A549 treated with CpdA at 1 μM for 4 hours (cell line): Measurements from ENCODE around the gene ADPRHL1. TPM values are rescaled to one million over a fixed set of nuclear protein-coding genes. Genes with fewer than 3 reads are reported as not detected.

Source experiments
- total RNA-seq: library from RNA; stranded (reverse); fragments of 200-300 nt; extraction: Qiagen RNA extraction; gene quantifications from 5 replicates; pipeline ENCODE4 v1.2.3, GENCODE V29; 2022; ENCODE audit warnings: low read depth

The ADPRHL1 gene
- total RNA-seq = 11.1 to 13.5 TPM (median 11.7 TPM) in 5 replicates

GRCh38 chr13:113452942-113453901, at the start of gene ADPRHL1:
TSS of gene ADPRHL1 (minus strand) at chr13:113453488. CDS start at chr13:113453437, 51 bp downstream.

GRCh38 chr13:113490496-113491417, 37.5 kb upstream of the ADPRHL1 start, which contains the start of gene DCUN1D2:
TSS of gene DCUN1D2 (minus strand) at chr13:113490711. CDS start at chr13:113490669, 42 bp downstream.

Other genes with a start within 250 kb of the ADPRHL1 start
- gene PCID2, start 244.8 kb downstream of the ADPRHL1 start, total RNA-seq = 42.1 to 45.3 TPM (median 42.5 TPM) in 5 replicates
- 50.7 to 69.5 TPM (median 54.8 TPM) in 5 replicates for gene CUL4A, start 243.9 kb downstream of the ADPRHL1 start, total RNA-seq
- 74.4 to 90.3 TPM (median 88.9 TPM) in 5 replicates for gene LAMP1, start 156.2 kb downstream of the ADPRHL1 start, total RNA-seq
- gene GRTP1, start 89.4 kb downstream of the ADPRHL1 start, total RNA-seq = 1.2 to 1.7 TPM (median 1.4 TPM) in 5 replicates
- gene DCUN1D2, start 37.2 kb upstream of the ADPRHL1 start, total RNA-seq = 8.7 to 12.1 TPM (median 9.3 TPM) in 5 replicates
- 90.3 to 108 TPM (median 104 TPM) in 5 replicates for gene TFDP1, start 131.3 kb upstream of the ADPRHL1 start, total RNA-seq
- not detected in 5 replicates for gene ATP4B, start 204.7 kb upstream of the ADPRHL1 start, total RNA-seq
- gene GRK1, start 213.7 kb upstream of the ADPRHL1 start, total RNA-seq = 0.01 TPM in 1 of 5 replicates, not detected in the others